Lower leg skin (tissue), 3 donors: Measurements from ENCODE around the gene LAIR2.

Source experiments
- CTCF ChIP-seq, 3 donors: fragments of 450-650 bp; IDR thresholded peaks; one replicate each; pipeline ENCODE4 v1.5.1; 2016; ENCODE audit warnings: antibody characterized with exemption in 3 of 3, mild to moderate bottlenecking in 3 of 3, moderate library complexity in 2 of 3
- POLR2A ChIP-seq, 2 donors: fragments of 450-650 bp; IDR thresholded peaks; one replicate each; pipeline ENCODE4 v1.6.1; 2016 to 2017; ENCODE audit warnings: antibody characterized with exemption in 2 of 2, mild to moderate bottlenecking in 1 of 2, moderate library complexity in 1 of 2

GRCh38 chr19:54458648-54459281 lies 43.9 kb upstream of the LAIR2 start:
- TF ChIP-seq CTCF (IDR thresholded peaks at IDR 0.05) (no peak), POLR2A (IDR thresholded peaks at IDR 0.05) (no peak)
